Stomach smooth muscle (tissue), 2 donors: ENCODE measurements around the gene G6PD.
"Not testable (repeated sequence)": the region's sequence is repeated elsewhere in the genome, so short reads cannot be mapped to it uniquely, and the experiment has no call there.

Source experiments
- H3K27ac ChIP-seq: one replicate; pipeline ENCODE4 v1.7.0; 2013; ENCODE audit warnings: mild to moderate bottlenecking, low read length, inconsistent platforms
- H3K27me3 ChIP-seq, 2 donors: one replicate each; pipeline ENCODE4 v1.7.0; 2013; ENCODE audit warnings: low read length in 2 of 2; ENCODE audit not compliant: insufficient read depth in 2 of 2, control insufficient read depth in 1 of 2
- H3K36me3 ChIP-seq, 2 donors: one replicate each; pipeline ENCODE4 v1.7.0; 2013; ENCODE audit warnings: low read length in 2 of 2; ENCODE audit not compliant: control insufficient read depth in 2 of 2, insufficient read depth in 2 of 2
- H3K4me1 ChIP-seq: one replicate; pipeline ENCODE4 v1.7.0; 2013; ENCODE audit warnings: low read length; ENCODE audit not compliant: control insufficient read depth, insufficient read depth
- H3K4me3 ChIP-seq, 2 donors: one replicate each; pipeline ENCODE4 v1.7.0; 2013; ENCODE audit warnings: low read length in 2 of 2
- H3K9ac ChIP-seq, 2 donors: one replicate each; pipeline ENCODE4 v1.7.0; 2013; ENCODE audit warnings: low read length in 2 of 2, mild to moderate bottlenecking in 1 of 2
- H3K9me3 ChIP-seq, 2 donors: one replicate each; pipeline ENCODE4 v1.7.0; 2013; ENCODE audit warnings: low read length in 2 of 2; ENCODE audit not compliant: control insufficient read depth in 2 of 2
- donor health status: healthy.
- donor health status: Pancreatic carcinoma.

G6PD gene

DNA sequence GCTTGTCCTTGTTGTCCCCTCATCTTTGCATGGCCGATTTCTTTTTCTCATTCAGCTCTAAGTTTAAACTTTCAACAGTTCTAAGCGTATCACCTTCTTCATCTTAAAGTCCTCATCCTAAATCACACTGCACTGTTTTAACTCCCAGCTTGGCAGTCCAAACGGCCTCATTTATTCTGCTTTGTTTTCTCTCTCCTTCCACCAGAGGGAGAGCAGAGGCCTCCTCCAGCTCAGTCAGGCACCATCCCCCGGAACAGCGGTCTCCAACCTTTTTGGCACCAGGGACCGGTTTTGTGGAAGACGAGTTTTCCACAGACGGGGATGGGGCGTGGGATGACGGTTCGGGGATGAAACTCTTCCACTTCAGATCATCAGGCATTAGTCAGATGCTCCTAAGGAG, 23.7 kb upstream of the G6PD start:
- not testable (repeated sequence) for H3K9ac ChIP-seq, H3K27me3 ChIP-seq, H3K4me1 ChIP-seq, H3K9me3 ChIP-seq, H3K36me3 ChIP-seq, H3K27ac ChIP-seq, H3K4me3 ChIP-seq

GRCh38 chrX:154562295-154562694, 15.6 kb upstream of the G6PD start:
- H3K4me3 ChIP-seq, H3K9ac ChIP-seq, H3K4me1 ChIP-seq, H3K36me3 ChIP-seq, H3K27me3 ChIP-seq, H3K9me3 ChIP-seq, H3K27ac ChIP-seq: not testable (repeated sequence)

DNA sequence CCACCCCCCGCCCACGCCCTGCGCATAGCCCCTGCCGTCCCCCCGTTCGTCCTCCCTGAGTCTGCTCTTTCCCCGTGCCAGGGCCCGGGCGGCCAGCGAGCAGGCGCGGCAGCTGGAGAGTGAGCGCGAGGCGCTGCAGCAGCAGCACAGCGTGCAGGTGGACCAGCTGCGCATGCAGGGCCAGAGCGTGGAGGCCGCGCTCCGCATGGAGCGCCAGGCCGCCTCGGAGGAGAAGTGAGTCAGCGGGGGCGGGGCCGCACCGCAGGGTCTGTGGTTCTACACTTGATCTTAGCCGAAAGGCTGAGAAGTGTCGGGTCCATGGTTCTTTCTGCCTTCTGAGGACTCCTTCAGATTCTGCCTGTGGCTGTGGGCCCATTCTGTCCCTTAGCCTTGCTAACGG, 13.7 kb upstream of the G6PD start:
- not testable (repeated sequence) for H3K4me1 ChIP-seq, H3K9ac ChIP-seq, H3K9me3 ChIP-seq, H3K4me3 ChIP-seq, H3K27ac ChIP-seq, H3K36me3 ChIP-seq, H3K27me3 ChIP-seq

GRCh38 chrX:154558896-154559295, 12.2 kb upstream of the G6PD start:
- not testable (repeated sequence) for H3K27ac ChIP-seq, H3K27me3 ChIP-seq, H3K36me3 ChIP-seq, H3K4me1 ChIP-seq, H3K4me3 ChIP-seq, H3K9ac ChIP-seq, H3K9me3 ChIP-seq

GRCh38 chrX:154558060-154558690, 11.5 kb upstream of the G6PD start:
- not testable (repeated sequence) for H3K27me3 ChIP-seq, H3K9me3 ChIP-seq, H3K4me1 ChIP-seq, H3K4me3 ChIP-seq, H3K27ac ChIP-seq, H3K36me3 ChIP-seq, H3K9ac ChIP-seq

GRCh38 chrX:154552112-154552806, 5.6 kb upstream of the G6PD start:
- H3K4me1 ChIP-seq: peaks cover 16% of the 10 kb centered on the region
- H3K27me3 ChIP-seq, H3K36me3 ChIP-seq, H3K9ac ChIP-seq, H3K4me3 ChIP-seq, H3K9me3 ChIP-seq, H3K27ac ChIP-seq: not testable (repeated sequence)

GRCh38 chrX:154549766-154550165, 3.1 kb upstream of the G6PD start:
- Histone ChIP-seq H3K27me3 (peaks cover 0 to 7% of the 10 kb centered on the region in 2 donors), H3K4me3 (no peak overlapping the region), H3K36me3 (peaks cover 2 to 7% of the 10 kb centered on the region in 2 donors), H3K9me3 (no peaks in the 10 kb centered on the region), H3K27ac (no peak overlapping the region), H3K4me1 (peaks cover 22% of the 10 kb centered on the region), H3K9ac (no peak overlapping the region)

GRCh38 chrX:154548028-154548316, 1.3 kb upstream of the G6PD start:
- peaks cover 22% of the 10 kb centered on the region for H3K4me1 ChIP-seq
- peaks cover 0 to 5% of the 10 kb centered on the region in 2 donors for H3K27me3 ChIP-seq
- H3K27ac ChIP-seq: peak overlapping the region; percentile 69
- peak overlapping the region; percentile 81 to 89 for H3K4me3 ChIP-seq
- H3K36me3 ChIP-seq: peaks cover under 1 to 2% of the 10 kb centered on the region in 2 donors
- H3K9ac ChIP-seq: peak overlapping the region; percentile 77 to 80
- no peaks in the 10 kb centered on the region for H3K9me3 ChIP-seq

GRCh38 chrX:154547245-154548027, 790 bp upstream of the G6PD start, which contains the start of gene IKBKG:
Gene IKBKG, plus strand, starts transcription at chrX:154547620. Its CDS starts 4,383 bp downstream, at chrX:154552003.
- peaks cover 0 to 2% of the 10 kb centered on the region in 2 donors for H3K36me3 ChIP-seq
- H3K4me1 ChIP-seq: peaks cover 25% of the 10 kb centered on the region
- H3K27ac ChIP-seq: peak within 1 kb of the TSS; percentile 69
- peak within 1 kb of the TSS; percentile 81 to 89 for H3K4me3 ChIP-seq
- no peaks in the 10 kb centered on the region for H3K9me3 ChIP-seq
- H3K27me3 ChIP-seq: peaks cover 0 to 8% of the 10 kb centered on the region in 2 donors
- H3K9ac ChIP-seq: peak within 1 kb of the TSS; percentile 77 to 80

DNA sequence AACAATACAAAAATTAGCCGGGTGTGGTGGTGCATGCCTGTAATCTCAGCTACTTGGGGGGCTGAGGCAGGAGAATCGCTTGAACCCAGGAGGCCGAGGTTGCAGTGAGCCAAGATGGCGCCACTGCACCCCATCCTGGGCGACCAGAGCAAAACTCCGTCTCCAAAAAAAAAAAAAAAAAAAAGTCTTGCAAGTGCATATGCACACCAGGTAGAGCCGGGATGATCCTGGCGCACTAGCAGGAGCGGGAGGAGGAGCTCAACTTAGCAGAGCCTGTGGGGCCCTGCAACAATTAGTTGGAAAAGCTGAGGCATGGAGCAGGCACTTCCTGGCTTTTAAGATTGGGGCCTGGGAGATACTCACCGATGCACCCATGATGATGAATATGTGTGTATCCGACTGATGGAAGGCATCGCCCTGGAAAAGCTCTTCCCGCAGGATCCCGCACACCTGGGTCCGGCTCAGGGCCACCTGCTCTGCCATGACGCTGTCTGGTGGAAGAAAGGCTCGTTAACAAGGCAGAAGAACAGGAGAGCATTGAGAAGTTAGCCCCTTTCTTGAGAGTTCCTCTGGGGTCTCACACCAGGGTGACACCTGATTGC, 872 bp downstream of the G6PD start:
- Histone ChIP-seq H3K4me3 (peak overlapping the region; percentile 65 to 81), H3K4me1 (peaks cover 31% of the 10 kb centered on the region), H3K9me3 (no peaks in the 10 kb centered on the region), H3K36me3 (no peaks in the 10 kb centered on the region), H3K27ac (no peak overlapping the region), H3K9ac (no peak overlapping the region), H3K27me3 (peaks cover 0 to 5% of the 10 kb centered on the region in 2 donors)
